Measurements from ENCODE around the gene CDKN2A.
A peak's percentile ranks its signal among the peaks of the same experiment; 100 is the strongest.

Gene CDKN2A

DNA sequence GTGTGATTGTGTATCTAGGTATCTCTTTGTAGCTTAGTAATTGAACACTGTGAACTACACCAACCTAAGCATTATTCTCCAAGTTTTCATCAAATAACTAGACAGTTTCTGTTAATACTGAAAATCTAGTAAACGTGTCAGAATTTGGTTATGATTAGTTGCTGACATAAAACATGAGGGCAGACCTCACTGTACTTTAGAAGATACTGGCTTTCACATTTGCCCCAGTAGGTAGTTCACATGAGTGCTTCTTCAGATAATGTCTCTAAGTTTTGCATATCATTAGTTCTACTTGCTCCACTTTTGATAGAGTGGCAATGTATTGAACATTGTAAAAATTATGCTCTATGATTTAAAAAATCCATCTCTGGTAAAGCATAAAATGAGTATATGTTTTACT lies 7.8 kb upstream of the CDKN2A start:
- Histone ChIP-seq H3K36me3 (ENCODE audit: control insufficient read depth, low read depth, low read length) (no peaks in the 10 kb centered on the region), H3K9ac (ENCODE audit: low read length) (no peak overlapping the region), H3K4me3 (ENCODE audit: low read length) (no peak overlapping the region), H3K4me1 (ENCODE audit: control insufficient read depth, low read depth, low read length) (peaks cover 9% of the 10 kb centered on the region), H3K27ac (ENCODE audit: low read length) (no peak overlapping the region), H3K27me3 (ENCODE audit: control insufficient read depth, insufficient read depth, low read length) (peaks cover 99% of the 10 kb centered on the region), H3K9me3 (ENCODE audit: control insufficient read depth, low read depth, low read length) (no peaks in the 10 kb centered on the region)

DNA sequence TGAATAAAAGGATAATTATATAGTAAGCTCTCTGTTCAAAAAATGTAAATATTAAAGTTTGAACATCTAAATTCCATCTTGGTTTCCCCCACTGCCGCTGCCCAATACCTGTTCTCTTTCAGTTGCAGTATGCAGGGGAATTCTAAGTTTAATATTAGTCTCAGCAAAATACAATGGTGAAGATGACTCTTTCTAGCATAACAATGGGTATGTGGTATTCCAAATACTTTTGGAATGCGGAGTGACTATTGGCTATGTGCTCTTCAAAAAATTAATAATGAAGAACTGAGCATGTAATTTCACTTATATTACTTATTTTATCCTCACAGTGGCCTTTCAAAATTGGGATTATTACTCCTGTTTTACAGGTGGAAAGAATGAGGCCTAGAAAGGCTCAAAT lies 3.8 kb upstream of the CDKN2A start:
- no peak overlapping the region for H3K9ac ChIP-seq (ENCODE audit: low read length)
- peaks cover 98% of the 10 kb centered on the region for H3K27me3 ChIP-seq (ENCODE audit: control insufficient read depth, insufficient read depth, low read length)
- no peak overlapping the region for H3K4me3 ChIP-seq (ENCODE audit: low read length)

DNA sequence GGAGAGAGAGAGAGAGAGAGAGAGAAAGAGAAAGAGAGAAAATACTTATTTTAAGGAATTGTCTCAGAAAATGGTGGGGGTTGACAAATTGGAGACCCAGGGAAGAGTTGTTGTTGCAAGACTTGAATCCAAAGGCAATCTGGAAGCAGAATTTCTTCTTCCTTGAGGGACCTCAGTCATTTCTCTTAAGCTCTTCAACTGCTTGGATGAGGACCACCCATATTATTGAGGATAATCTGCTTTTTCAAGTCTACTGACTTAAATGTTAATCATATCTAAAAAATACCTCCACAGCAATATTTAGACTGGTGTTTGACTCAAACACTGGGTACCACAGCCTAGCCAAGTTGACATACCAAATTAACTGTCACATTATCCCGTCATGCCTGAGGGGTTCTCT lies 3.3 kb upstream of the CDKN2A start:
- no peak overlapping the region for H3K4me3 ChIP-seq (ENCODE audit: low read length)
- H3K9ac ChIP-seq (ENCODE audit: low read length): no peak overlapping the region
- peaks cover 23% of the 10 kb centered on the region for H3K4me1 ChIP-seq (ENCODE audit: control insufficient read depth, low read depth, low read length)
- no peak overlapping the region for H3K27ac ChIP-seq (ENCODE audit: low read length)
- no peaks in the 10 kb centered on the region for H3K9me3 ChIP-seq (ENCODE audit: control insufficient read depth, low read depth, low read length)
- no peaks in the 10 kb centered on the region for H3K36me3 ChIP-seq (ENCODE audit: control insufficient read depth, low read depth, low read length)
- H3K27me3 ChIP-seq (ENCODE audit: control insufficient read depth, insufficient read depth, low read length): peaks cover 98% of the 10 kb centered on the region

More for the DNA sequence above, 3.8 kb upstream of the CDKN2A start:
- Histone ChIP-seq H3K9me3 (ENCODE audit: control insufficient read depth, low read depth, low read length) (no peaks in the 10 kb centered on the region), H3K4me1 (ENCODE audit: control insufficient read depth, low read depth, low read length) (peaks cover 21% of the 10 kb centered on the region), H3K36me3 (ENCODE audit: control insufficient read depth, low read depth, low read length) (no peaks in the 10 kb centered on the region), H3K27ac (ENCODE audit: low read length) (no peak overlapping the region)

- H3K4me3 ChIP-seq (ENCODE audit: low read length): peak overlapping the region; percentile 74
- peaks cover 98% of the 10 kb centered on the region for H3K27me3 ChIP-seq (ENCODE audit: control insufficient read depth, insufficient read depth, low read length)
- H3K9me3 ChIP-seq (ENCODE audit: control insufficient read depth, low read depth, low read length): no peaks in the 10 kb centered on the region
- H3K9ac ChIP-seq (ENCODE audit: low read length): no peak overlapping the region
- peaks cover 23% of the 10 kb centered on the region for H3K4me1 ChIP-seq (ENCODE audit: control insufficient read depth, low read depth, low read length)
- no peaks in the 10 kb centered on the region for H3K36me3 ChIP-seq (ENCODE audit: control insufficient read depth, low read depth, low read length)
- H3K27ac ChIP-seq (ENCODE audit: low read length): no peak overlapping the region
Observed at GRCh38 chr9:21996858-21997257, 2.7 kb upstream of the CDKN2A start.

- peaks cover 98% of the 10 kb centered on the region for H3K27me3 ChIP-seq (ENCODE audit: control insufficient read depth, insufficient read depth, low read length)
- H3K4me3 ChIP-seq (ENCODE audit: low read length): peak overlapping the region; percentile 74
- H3K9me3 ChIP-seq (ENCODE audit: control insufficient read depth, low read depth, low read length): no peaks in the 10 kb centered on the region
- H3K4me1 ChIP-seq (ENCODE audit: control insufficient read depth, low read depth, low read length): peaks cover 23% of the 10 kb centered on the region
- H3K27ac ChIP-seq (ENCODE audit: low read length): no peak overlapping the region
- H3K9ac ChIP-seq (ENCODE audit: low read length): no peak overlapping the region
- H3K36me3 ChIP-seq (ENCODE audit: control insufficient read depth, low read depth, low read length): no peaks in the 10 kb centered on the region
Observed at GRCh38 chr9:21996438-21996837, 2.2 kb upstream of the CDKN2A start.

- Histone ChIP-seq H3K27ac (ENCODE audit: low read length) (no peak overlapping the region), H3K4me3 (ENCODE audit: low read length) (peak overlapping the region; percentile 74), H3K36me3 (ENCODE audit: control insufficient read depth, low read depth, low read length) (no peaks in the 10 kb centered on the region), H3K9ac (ENCODE audit: low read length) (no peak overlapping the region), H3K4me1 (ENCODE audit: control insufficient read depth, low read depth, low read length) (peaks cover 23% of the 10 kb centered on the region), H3K27me3 (ENCODE audit: control insufficient read depth, insufficient read depth, low read length) (peaks cover 98% of the 10 kb centered on the region), H3K9me3 (ENCODE audit: control insufficient read depth, low read depth, low read length) (no peaks in the 10 kb centered on the region)
Observed at GRCh38 chr9:21995666-21996398, 1.6 kb upstream of the CDKN2A start.

GRCh38 chr9:21995006-21995665 lies 944 bp upstream of the CDKN2A start:
- H3K4me3 ChIP-seq (ENCODE audit: low read length): peak overlapping the region; percentile 74
- H3K9ac ChIP-seq (ENCODE audit: low read length): no peak overlapping the region
- no peaks in the 10 kb centered on the region for H3K36me3 ChIP-seq (ENCODE audit: control insufficient read depth, low read depth, low read length)
- H3K27me3 ChIP-seq (ENCODE audit: control insufficient read depth, insufficient read depth, low read length): peaks cover 98% of the 10 kb centered on the region
- peaks cover 27% of the 10 kb centered on the region for H3K4me1 ChIP-seq (ENCODE audit: control insufficient read depth, low read depth, low read length)
- H3K27ac ChIP-seq (ENCODE audit: low read length): no peak overlapping the region
- no peaks in the 10 kb centered on the region for H3K9me3 ChIP-seq (ENCODE audit: control insufficient read depth, low read depth, low read length)

DNA sequence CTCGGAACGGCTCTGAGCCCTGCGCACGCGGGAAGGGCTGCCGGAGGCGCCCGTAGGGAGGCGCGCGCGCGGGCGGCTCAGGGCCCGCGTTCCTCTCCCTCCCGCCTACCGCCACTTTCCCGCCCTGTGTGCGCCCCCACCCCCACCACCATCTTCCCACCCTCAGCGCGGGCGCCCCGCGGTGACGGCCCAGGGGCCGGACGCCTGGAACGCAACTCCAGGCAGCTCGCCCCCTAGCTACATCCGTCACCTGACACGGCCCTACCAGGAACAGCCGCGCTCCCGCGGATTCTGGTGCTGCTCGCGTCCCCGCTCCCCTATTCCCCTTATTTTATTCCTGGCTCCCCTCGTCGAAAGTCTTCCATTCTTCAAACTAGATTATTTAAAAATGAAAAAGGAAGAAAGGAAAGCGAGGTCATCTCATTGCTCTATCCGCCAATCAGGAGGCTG lies 389 bp upstream of the CDKN2A start, which contains the start of gene CDKN2B-AS1:
Gene CDKN2B-AS1, plus strand, starts transcription at position 236 of the 450 bp plus-strand sequence.
- no peak within 1 kb of the TSS for H3K27ac ChIP-seq (ENCODE audit: low read length)
- peak within 1 kb of the TSS; percentile 74 for H3K4me3 ChIP-seq (ENCODE audit: low read length)
- H3K9ac ChIP-seq (ENCODE audit: low read length): no peak within 1 kb of the TSS

DNA sequence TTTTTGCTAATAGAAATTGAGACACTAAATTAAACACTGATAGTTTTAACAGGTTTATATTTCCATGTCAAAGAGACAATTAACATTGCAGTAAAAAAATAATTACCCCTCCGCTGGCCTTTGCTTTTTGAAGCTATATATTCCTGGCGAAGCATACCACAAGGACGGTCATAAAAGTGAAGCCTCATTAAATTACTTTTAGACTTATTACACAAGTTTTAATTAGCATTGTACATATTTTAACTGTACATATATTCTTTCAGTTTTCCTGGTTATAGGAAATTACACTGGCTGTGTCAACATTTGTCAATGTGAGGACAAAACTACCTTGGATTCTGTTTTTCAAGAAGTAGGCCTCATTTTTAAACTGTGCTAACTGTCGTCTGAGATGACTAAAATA lies 1.2 kb downstream of the CDKN2A start:
- Histone ChIP-seq H3K9me3 (ENCODE audit: control insufficient read depth, low read depth, low read length) (no peaks in the 10 kb centered on the region), H3K4me1 (ENCODE audit: control insufficient read depth, low read depth, low read length) (peaks cover 28% of the 10 kb centered on the region), H3K27ac (ENCODE audit: low read length) (no peak overlapping the region), H3K36me3 (ENCODE audit: control insufficient read depth, low read depth, low read length) (no peaks in the 10 kb centered on the region), H3K27me3 (ENCODE audit: control insufficient read depth, insufficient read depth, low read length) (peaks cover 99% of the 10 kb centered on the region), H3K9ac (ENCODE audit: low read length) (no peak overlapping the region), H3K4me3 (ENCODE audit: low read length) (no peak overlapping the region)

More for the DNA sequence above, 389 bp upstream of the CDKN2A start, which contains the start of gene CDKN2B-AS1:
- no peaks in the 10 kb centered on the region for H3K36me3 ChIP-seq (ENCODE audit: control insufficient read depth, low read depth, low read length)
- H3K27me3 ChIP-seq (ENCODE audit: control insufficient read depth, insufficient read depth, low read length): peaks cover 98% of the 10 kb centered on the region
- peaks cover 28% of the 10 kb centered on the region for H3K4me1 ChIP-seq (ENCODE audit: control insufficient read depth, low read depth, low read length)
- H3K9me3 ChIP-seq (ENCODE audit: control insufficient read depth, low read depth, low read length): no peaks in the 10 kb centered on the region

- Histone ChIP-seq H3K4me1 (ENCODE audit: control insufficient read depth, low read depth, low read length) (peaks cover 23% of the 10 kb centered on the region), H3K4me3 (ENCODE audit: low read length) (no peak overlapping the region), H3K9ac (ENCODE audit: low read length) (no peak overlapping the region), H3K27me3 (ENCODE audit: control insufficient read depth, insufficient read depth, low read length) (peaks cover 99% of the 10 kb centered on the region), H3K9me3 (ENCODE audit: control insufficient read depth, low read depth, low read length) (no peaks in the 10 kb centered on the region), H3K36me3 (ENCODE audit: control insufficient read depth, low read depth, low read length) (no peaks in the 10 kb centered on the region), H3K27ac (ENCODE audit: low read length) (no peak overlapping the region)
Observed at GRCh38 chr9:21991072-21991959, 2.9 kb downstream of the CDKN2A start.
